Hepatocyte (in vitro differentiated cells): ENCODE results near the gene CD81.

Experiments
- EZH2 ChIP-seq: fragments of 200-600 bp; sonication (generic); IDR thresholded peaks from 2 replicates; pipeline ENCODE4 v1.6.1; 2016; ENCODE audit warnings: antibody characterized with exemption, mild to moderate bottlenecking, borderline replicate concordance
- EZH2phosphoT487 ChIP-seq: fragments of 200-600 bp; sonication (generic); IDR thresholded peaks from one replicate; pipeline ENCODE4 v1.6.1; 2018; ENCODE audit warnings: antibody characterized with exemption, mild to moderate bottlenecking, low read depth, moderate library complexity; ENCODE audit not compliant: unreplicated experiment, severe bottlenecking

GRCh38 chr11:2367266-2368160 is 9.6 kb upstream of the CD81 start:
- TF ChIP-seq EZH2phosphoT487 (no peak), EZH2 (no peak)
